H9 (cell line): Measurements from ENCODE around the gene SORBS1. TPM values are rescaled to one million over a fixed set of nuclear protein-coding genes. Genes with fewer than 3 reads are reported as not detected.

Experiments used
- DNase-seq: peaks from one replicate; pipeline ENCODE4 v3.0.0-alpha.2; 2017
- H2AFZ ChIP-seq: one replicate; pipeline ENCODE4 v1.6.1; 2013; ENCODE audit warnings: mild to moderate bottlenecking, low read length, control low read depth, moderate library complexity
- H2AK5ac ChIP-seq: 2 replicates; pipeline ENCODE4 v1.6.1; 2013; ENCODE audit warnings: low read length, control low read depth, mixed read lengths; ENCODE audit not compliant: insufficient read length
- H2BK120ac ChIP-seq: one replicate; pipeline ENCODE4 v1.6.1; 2013; ENCODE audit warnings: low read depth, mild to moderate bottlenecking, low read length, control low read depth, inconsistent platforms; ENCODE audit not compliant: poor library complexity, severe bottlenecking
- H2BK12ac ChIP-seq: 2 replicates; pipeline ENCODE4 v1.6.1; 2013; ENCODE audit warnings: low read length, control low read depth, mixed read lengths, low read depth; ENCODE audit not compliant: insufficient read length
- H2BK15ac ChIP-seq: 2 replicates; pipeline ENCODE4 v1.6.1; 2013; ENCODE audit warnings: low read depth, low read length, control low read depth
- H2BK20ac ChIP-seq: one replicate; pipeline ENCODE4 v1.6.1; 2013; ENCODE audit warnings: low read depth, mild to moderate bottlenecking, low read length, control low read depth, inconsistent platforms; ENCODE audit not compliant: poor library complexity, severe bottlenecking
- H2BK5ac ChIP-seq: 2 replicates; pipeline ENCODE4 v1.6.1; 2013; ENCODE audit warnings: low read length, control low read depth, mixed read lengths; ENCODE audit not compliant: insufficient read length
- H3K14ac ChIP-seq: 2 replicates; pipeline ENCODE4 v1.6.1; 2013; ENCODE audit warnings: low read length, control low read depth; ENCODE audit not compliant: insufficient read depth
- H3K18ac ChIP-seq: 2 replicates; pipeline ENCODE4 v1.6.1; 2013; ENCODE audit warnings: low read depth, mild to moderate bottlenecking, mixed read lengths, low read length, control low read depth; ENCODE audit not compliant: insufficient read length
- H3K23ac ChIP-seq: 2 replicates; pipeline ENCODE4 v1.6.1; 2013; ENCODE audit warnings: low read length, control low read depth, mixed read lengths, low read depth; ENCODE audit not compliant: insufficient read length
- H3K23me2 ChIP-seq: 2 replicates; pipeline ENCODE4 v1.6.1; 2013; ENCODE audit warnings: low read depth, mild to moderate bottlenecking, mixed read lengths, low read length, control low read depth; ENCODE audit not compliant: insufficient read length, poor library complexity, severe bottlenecking
- H3K27ac ChIP-seq: 2 replicates; pipeline ENCODE4 v1.5.1; 2013; ENCODE audit warnings: low read length, control low read depth, mixed read lengths, low read depth; ENCODE audit not compliant: insufficient read length
- H3K27me3 ChIP-seq: 2 replicates; pipeline ENCODE4 v1.6.1; 2013; ENCODE audit warnings: low read length, control low read depth, inconsistent platforms; ENCODE audit not compliant: insufficient read depth
- H3K4ac ChIP-seq: 2 replicates; pipeline ENCODE4 v1.6.1; 2013; ENCODE audit warnings: low read depth, mild to moderate bottlenecking, control low read depth, inconsistent platforms, low read length, moderate library complexity
- H3K4me1 ChIP-seq: 2 replicates; pipeline ENCODE4 v1.6.1; 2013; ENCODE audit warnings: low read length, control low read depth, inconsistent platforms; ENCODE audit not compliant: insufficient read depth
- H3K4me2 ChIP-seq: 2 replicates; pipeline ENCODE4 v1.6.1; 2013; ENCODE audit warnings: low read length, control low read depth, mixed read lengths; ENCODE audit not compliant: insufficient read length, insufficient read depth
- H3K56ac ChIP-seq: 2 replicates; pipeline ENCODE4 v1.6.1; 2013; ENCODE audit warnings: low read depth, mild to moderate bottlenecking, mixed read lengths, low read length, control low read depth; ENCODE audit not compliant: insufficient read length
- H3K79me1 ChIP-seq: 2 replicates; pipeline ENCODE4 v1.6.1; 2013; ENCODE audit warnings: low read depth, mild to moderate bottlenecking, moderate library complexity, low read length, control low read depth, inconsistent platforms; ENCODE audit not compliant: insufficient read depth, poor library complexity, severe bottlenecking
- H3K79me2 ChIP-seq: 2 replicates; pipeline ENCODE4 v1.6.1; 2013; ENCODE audit warnings: low read length, control low read depth, inconsistent platforms; ENCODE audit not compliant: insufficient read depth
- H3K9ac ChIP-seq: 2 replicates; pipeline ENCODE4 v1.6.1; 2013; ENCODE audit warnings: low read length, control low read depth, mixed read lengths; ENCODE audit not compliant: insufficient read length; ENCODE audit errors: extremely low read depth
- H3K9me3 ChIP-seq: one replicate; pipeline ENCODE4 v1.6.1; 2013; ENCODE audit warnings: low read depth, low read length, inconsistent platforms; ENCODE audit not compliant: control insufficient read depth
- H3T11ph ChIP-seq: one replicate; pipeline ENCODE4 v1.6.1; 2013; ENCODE audit warnings: mild to moderate bottlenecking, low read length, control low read depth, inconsistent platforms
- H4K20me1 ChIP-seq: one replicate; pipeline ENCODE4 v1.6.1; 2013; ENCODE audit not compliant: control insufficient read depth, insufficient read length, insufficient read depth
- H4K5ac ChIP-seq: 2 replicates; pipeline ENCODE4 v1.6.1; 2013; ENCODE audit warnings: low read depth, mild to moderate bottlenecking, mixed read lengths, low read length, control low read depth; ENCODE audit not compliant: insufficient read length
- H4K8ac ChIP-seq: replicated peaks from 2 replicates; pipeline ENCODE4 v1.6.1; 2013; ENCODE audit warnings: low read length, control low read depth, mixed read lengths, low read depth; ENCODE audit not compliant: insufficient read length
- H4K91ac ChIP-seq: 2 replicates; pipeline ENCODE4 v1.6.1; 2013; ENCODE audit warnings: low read depth, mild to moderate bottlenecking, moderate library complexity, mixed read lengths, low read length, control low read depth; ENCODE audit not compliant: insufficient read length
- H3K27ac Mint-ChIP-seq, 3 experiments: 2 replicates in 2 of 3; 3 replicates in 1 of 3; pipeline ENCODE4 v1.8.0; 2020 to 2021; ENCODE audit warnings: mixed read lengths in 3 of 3, mild to moderate bottlenecking in 1 of 3, moderate library complexity in 1 of 3
- H3K27me3 Mint-ChIP-seq: 2 replicates; pipeline ENCODE4 v1.8.0; 2021; ENCODE audit warnings: low read depth, mild to moderate bottlenecking, moderate library complexity, mixed read lengths
- H3K36me3 Mint-ChIP-seq, 3 experiments: 2 replicates in 2 of 3; 3 replicates in 1 of 3; pipeline ENCODE4 v1.8.0; 2020 to 2021; ENCODE audit warnings: low read depth in 3 of 3, mixed read lengths in 3 of 3; ENCODE audit not compliant: insufficient read depth in 1 of 3
- H3K4me1 Mint-ChIP-seq, 2 experiments: 2 replicates each; pipeline ENCODE4 v1.8.0; 2020; ENCODE audit warnings: mixed read lengths in 2 of 2
- H3K4me3 Mint-ChIP-seq, 2 experiments: 2 replicates in 1 of 2; 3 replicates in 1 of 2; pipeline ENCODE4 v1.8.0; 2020 to 2021; ENCODE audit warnings: mild to moderate bottlenecking in 2 of 2, mixed read lengths in 2 of 2, moderate library complexity in 1 of 2
- H3K9me3 Mint-ChIP-seq, 2 experiments: 2 replicates in 1 of 2; 3 replicates in 1 of 2; pipeline ENCODE4 v1.8.0; 2020; ENCODE audit warnings: mild to moderate bottlenecking in 2 of 2, mixed read lengths in 2 of 2, moderate library complexity in 1 of 2
- CTCF ChIP-seq: fragments of 200-600 bp; sonication (generic); conservative IDR thresholded peaks from 3 replicates; pipeline ENCODE4 v1.8.0; 2021; ENCODE audit warnings: antibody characterized with exemption, mild to moderate bottlenecking
- WGBS: extraction: QIAGEN DNeasy Blood & Tissue Kit; methylation state at CpG from one replicate; pipeline ENCODE4 v1.1.7; 2013; ENCODE audit warnings: missing lambda C conversion rate, low lambda C conversion rate, mixed read lengths; ENCODE audit not compliant: insufficient read length; ENCODE audit errors: extremely low coverage; 5-methylcytosine and 5-hydroxymethylcytosine counted together
- total RNA-seq: library from RNA; stranded (reverse); gene quantifications from 2 replicates; pipeline ENCODE4 v1.2.1, GENCODE V29; 2021

The SORBS1 gene
- total RNA-seq, 1 experiment from 2014 or later, result 24.3 TPM

DNA sequence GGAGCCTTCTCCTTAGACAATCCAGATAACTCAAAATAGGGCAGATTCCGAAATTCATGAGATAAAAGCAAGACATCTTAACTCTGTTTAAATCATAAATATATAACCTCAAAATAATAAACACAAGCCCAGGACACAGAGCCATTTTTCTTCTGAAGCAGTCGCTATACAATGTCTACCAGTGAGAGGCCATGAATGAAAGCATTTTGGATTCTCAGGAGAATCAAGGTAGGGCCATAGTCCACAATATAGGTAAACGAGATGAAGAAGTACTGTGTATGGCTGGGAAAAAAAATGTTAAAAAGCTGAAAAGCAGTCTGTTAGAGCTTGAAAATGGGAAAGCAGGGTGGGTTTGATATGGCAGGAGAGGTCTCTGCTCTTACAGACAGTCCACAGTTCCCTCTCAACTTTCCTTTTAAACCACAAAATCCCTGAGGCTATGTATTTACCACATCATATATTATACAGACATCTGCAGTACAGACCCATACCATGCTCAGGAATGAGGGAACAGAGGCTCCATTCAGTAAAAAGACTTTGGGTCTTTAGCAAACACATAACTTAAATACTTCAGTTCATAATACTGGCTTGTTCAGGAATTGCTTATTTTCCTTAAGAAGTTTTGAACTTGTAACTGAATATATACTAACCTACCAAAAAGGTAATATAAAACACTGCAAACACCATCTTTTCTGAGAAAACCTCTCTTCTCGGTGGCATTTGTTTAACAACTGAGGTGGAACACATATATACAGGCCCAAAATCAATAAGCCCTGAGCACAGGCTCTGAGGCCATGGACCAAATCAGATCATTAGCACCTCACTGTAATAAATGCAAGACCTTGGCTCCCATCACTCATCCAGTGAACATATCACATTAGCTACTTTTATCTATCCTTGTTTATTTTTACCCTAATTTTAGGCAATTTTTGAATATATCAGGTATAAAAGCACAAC lies 109.3 kb downstream of the SORBS1 start:
- H3K4me1 Mint-ChIP-seq, result peaks cover 13 to 19% of the 10 kb centered on the region in 2 experiments
- WGBS, result no CpG with 5 or more reads among the region's 4 CpGs

More for the DNA sequence above, 109.3 kb downstream of the SORBS1 start:
- Histone ChIP-seq H2AK5ac (no peak overlapping the region), H3K27me3 (no peaks in the 10 kb centered on the region), H4K91ac (no peak overlapping the region), H3K14ac (no peak overlapping the region), H3K23ac (no peak overlapping the region), H4K8ac (no peak overlapping the region), H2BK20ac (no peak overlapping the region), H3K4me2 (no peak overlapping the region), H3K4me1 (peaks cover 2% of the 10 kb centered on the region; the same call in 1 of the 2 replicates), H3K56ac (no peak overlapping the region), H2AFZ (no peak overlapping the region), H3K79me1 (no peaks in the 10 kb centered on the region), H4K20me1 (no peaks in the 10 kb centered on the region), H3T11ph (no peak overlapping the region), H3K4ac (no peak overlapping the region), H3K27ac (no peak overlapping the region), H3K79me2 (no peaks in the 10 kb centered on the region), H3K18ac (no peak overlapping the region), H2BK120ac (no peak overlapping the region), H4K5ac (no peak overlapping the region), H2BK12ac (no peak overlapping the region), H2BK5ac (no peak overlapping the region), H3K9ac (no peak overlapping the region), H2BK15ac (no peak overlapping the region), H3K9me3 (no peaks in the 10 kb centered on the region), H3K23me2 (no peaks in the 10 kb centered on the region)
- no peaks in the 10 kb centered on the region for H3K36me3 Mint-ChIP-seq
- H3K27me3 Mint-ChIP-seq, result no peaks in the 10 kb centered on the region
- DNase-seq, result no peak
- H3K4me3 Mint-ChIP-seq, result no peak overlapping the region
- no peak for TF ChIP-seq CTCF
- H3K27ac Mint-ChIP-seq, result peak overlapping the region in 1 of 3 experiments; percentile 77; a peak in 3 of 7 replicates
- no peaks in the 10 kb centered on the region for H3K9me3 Mint-ChIP-seq
